Lung (tissue), 12 donors: Measurements from ENCODE around the gene PAK2. TPM values are rescaled to one million over a fixed set of nuclear protein-coding genes. Genes with fewer than 3 reads are reported as not detected.

Source experiments
- ATAC-seq: fragments of 200-7000 bp; cut with Tn5 transposase; one replicate; pipeline ENCODE4 v1.9.1; 2020; ENCODE audit warnings: moderate number of reproducible peaks; ENCODE audit not compliant: insufficient read depth, low FRiP score
- DNase-seq, 3 donors: peaks; one replicate each; pipeline ENCODE4 v3.0.0-alpha.2; 2013 to 2017
- H3K27ac ChIP-seq, 2 donors: one replicate each; pipeline ENCODE4 v1.5.1; 2013; ENCODE audit warnings: mild to moderate bottlenecking in 2 of 2, moderate library complexity in 2 of 2, control low read depth in 1 of 2, inconsistent platforms in 1 of 2, low read depth in 1 of 2, low read length in 1 of 2
- H3K27me3 ChIP-seq, 3 donors: one replicate each; pipeline ENCODE4 v1.5.1; 2013; ENCODE audit warnings: low read length in 2 of 3; ENCODE audit not compliant: control insufficient read depth in 3 of 3, insufficient read depth in 3 of 3
- H3K36me3 ChIP-seq, 4 donors: one replicate each; pipeline ENCODE4 v1.5.1; 2013; ENCODE audit warnings: low read length in 4 of 4, mild to moderate bottlenecking in 1 of 4, moderate library complexity in 1 of 4; ENCODE audit not compliant: control insufficient read depth in 4 of 4, insufficient read depth in 4 of 4
- H3K4me1 ChIP-seq, 5 donors: one replicate each; pipeline ENCODE4 v1.5.1; 2013; ENCODE audit warnings: low read length in 5 of 5, mild to moderate bottlenecking in 2 of 5, moderate library complexity in 1 of 5; ENCODE audit not compliant: control insufficient read depth in 5 of 5, insufficient read depth in 5 of 5
- H3K4me3 ChIP-seq: one replicate; pipeline ENCODE4 v1.5.1; 2013; ENCODE audit warnings: mild to moderate bottlenecking, control low read depth, moderate library complexity
- H3K9ac ChIP-seq, 2 donors: one replicate each; pipeline ENCODE4 v1.5.1; 2013; ENCODE audit warnings: low read length in 2 of 2, control low read depth in 1 of 2; ENCODE audit not compliant: insufficient read depth in 1 of 2
- H3K9me3 ChIP-seq, 4 donors: one replicate each; pipeline ENCODE4 v1.5.1; 2013; ENCODE audit warnings: low read length in 3 of 4, mild to moderate bottlenecking in 1 of 4, moderate library complexity in 1 of 4; ENCODE audit not compliant: control insufficient read depth in 4 of 4, insufficient read depth in 3 of 4
- CTCF ChIP-seq: IDR thresholded peaks from 2 replicates; pipeline ENCODE4 v1.5.1; 2012; ENCODE audit warnings: mild to moderate bottlenecking; ENCODE audit errors: control extremely low read depth, extremely low read depth
- WGBS, 2 donors: extraction: QIAGEN DNeasy Blood & Tissue Kit; methylation state at CpG; one replicate each; pipeline ENCODE4 v1.1.7; 2013; 5-methylcytosine and 5-hydroxymethylcytosine counted together
- polyA plus RNA-seq, 2 donors: library from polyadenylated mRNA; stranded (reverse); fragments of 200-250 nt; gene quantifications; one replicate each; pipeline ENCODE4 v1.2.1, GENCODE V29; 2013
- total RNA-seq, 2 donors: library from RNA; depleted of rRNA in 1 of 2; stranded (reverse); fragments of >200 nt in 1 of 2; gene quantifications; one replicate each; pipeline ENCODE4 v1.2.1, GENCODE V29; 2014 to 2021
- donor health status: control.
- donor health status: control.
- donor health status: Bipolar disorder and iron deficiency.
- donor health status: healthy.
- donor health status: DM: yes; HTN: yes; CAD: no.

The PAK2 gene
- total and polyA plus RNA-seq, 4 donors = 23.7 to 81.4 (median 55.1) TPM

GRCh38 chr3:196706731-196707130 is 32.9 kb upstream of the PAK2 start:
- Histone ChIP-seq H3K9me3 (no peaks in the 10 kb centered on the region), H3K4me3 (no peak overlapping the region), H3K9ac (no peak overlapping the region), H3K4me1 (peaks cover 0 to 6% (median 0%) of the 10 kb centered on the region in 5 donors), H3K27me3 (no peaks in the 10 kb centered on the region), H3K36me3 (no peaks in the 10 kb centered on the region), H3K27ac (no peak overlapping the region)
- ATAC-seq = no peak
- 93 to 99% methylated on average over 4 of the region's 4 CpGs for WGBS, 2 donors
- DNase-seq = no peak
- no peak for TF ChIP-seq CTCF

- 93 to 95% methylated on average over 8 of the region's 8 CpGs for WGBS, 2 donors
- no peak for DNase-seq
- no peaks in the 10 kb centered on the region for H3K9me3 ChIP-seq
- no peak overlapping the region for H3K27ac ChIP-seq
- H3K4me3 ChIP-seq = no peak overlapping the region
- H3K4me1 ChIP-seq = peaks cover 0 to 7% (median 0%) of the 10 kb centered on the region in 5 donors
- no peak overlapping the region for H3K9ac ChIP-seq
- no peaks in the 10 kb centered on the region for H3K36me3 ChIP-seq
- H3K27me3 ChIP-seq = no peaks in the 10 kb centered on the region
- no peak for TF ChIP-seq CTCF
- no peak for ATAC-seq
Observed at GRCh38 chr3:196707566-196707965, 32.1 kb upstream of the PAK2 start.

- Histone ChIP-seq H3K27me3 (no peaks in the 10 kb centered on the region), H3K9me3 (no peaks in the 10 kb centered on the region), H3K36me3 (no peaks in the 10 kb centered on the region), H3K9ac (no peak overlapping the region), H3K4me1 (peaks cover 0 to 12% (median 0%) of the 10 kb centered on the region in 5 donors), H3K4me3 (no peak overlapping the region), H3K27ac (no peak overlapping the region)
- DNase-seq = no peak
- no peak for TF ChIP-seq CTCF
- ATAC-seq = no peak
- WGBS, 2 donors = 77 to 80% methylated on average over 7 of the region's 7 CpGs
Observed at GRCh38 chr3:196708467-196708866, 31.2 kb upstream of the PAK2 start.
